Thoracic aorta (tissue), 2 donors: Measurements from ENCODE around the gene BCR. TPM values are rescaled to one million over a fixed set of nuclear protein-coding genes. Genes with fewer than 3 reads are reported as not detected.

Experiments
- ATAC-seq: fragments of 150-250 bp; one replicate; pipeline ENCODE4 v1.8.0; 2017; ENCODE audit warnings: low read depth; ENCODE audit not compliant: insufficient number of reproducible peaks, low FRiP score
- DNase-seq: peaks from one replicate; pipeline ENCODE4 v3.0.0-alpha.2; 2020; ENCODE audit warnings: low spot score
- H3K27ac ChIP-seq, 2 donors: fragments of 200-600 bp; sonication (generic); 1 replicate in 1 of 2; 2 replicates in 1 of 2; pipeline ENCODE4 v1.5.1; 2016; ENCODE audit warnings: mild to moderate bottlenecking in 2 of 2, moderate library complexity in 2 of 2
- H3K27me3 ChIP-seq: fragments of 200-600 bp; sonication (generic); replicated peaks from 2 replicates; pipeline ENCODE4 v1.6.0; 2016; ENCODE audit warnings: mild to moderate bottlenecking; ENCODE audit not compliant: insufficient read depth
- H3K36me3 ChIP-seq: fragments of 200-600 bp; sonication (generic); one replicate; pipeline ENCODE4 v1.5.1; 2016
- H3K4me1 ChIP-seq, 2 donors: fragments of 200-600 bp; sonication (generic); 1 replicate in 1 of 2; 2 replicates in 1 of 2; pipeline versions ENCODE4 v1.5.1 to v1.6.0; 2016; ENCODE audit warnings: low read depth in 2 of 2, mild to moderate bottlenecking in 1 of 2; ENCODE audit not compliant: control insufficient read depth in 1 of 2
- H3K4me3 ChIP-seq: fragments of 200-600 bp; sonication (generic); 2 replicates; pipeline ENCODE4 v1.5.1; 2016; ENCODE audit warnings: mild to moderate bottlenecking
- H3K9me3 ChIP-seq: fragments of 200-600 bp; sonication (generic); 2 replicates; pipeline ENCODE4 v1.5.1; 2016
- CTCF ChIP-seq: fragments of 200-600 bp; sonication (generic); IDR thresholded peaks from one replicate; pipeline ENCODE4 v1.5.1; 2019; ENCODE audit warnings: antibody characterized with exemption
- total RNA-seq, 2 donors: library from RNA; depleted of rRNA; stranded (reverse); fragments of >200 nt; gene quantifications; one replicate each; pipeline versions ENCODE4 v1.1.0 to v1.2.3, GENCODE V29; 2016

The BCR gene
- total RNA-seq, 2 donors from 2014 or later, result 73.2 to 232 TPM

DNA sequence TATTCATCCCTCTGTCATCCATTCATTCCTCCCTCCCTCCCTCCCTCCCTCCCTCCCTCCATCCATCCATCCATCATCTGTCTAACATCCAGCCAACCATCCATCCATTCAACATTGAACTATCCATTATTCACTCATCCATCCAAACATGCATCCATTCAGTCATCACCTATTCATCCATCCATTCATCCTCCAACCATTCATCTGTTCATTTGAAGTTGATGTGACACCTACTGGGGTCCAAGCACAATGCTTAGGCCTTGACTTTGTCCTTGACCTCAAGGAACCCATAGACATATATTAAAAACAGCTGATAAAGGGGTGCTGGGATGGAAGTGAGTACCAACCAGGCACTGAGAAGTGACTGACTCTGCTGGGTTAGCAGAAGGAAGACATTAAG lies 26.6 kb downstream of the BCR start:
- Histone ChIP-seq H3K36me3 (no peaks in the 10 kb centered on the region), H3K4me3 (no peak overlapping the region), H3K27me3 (no peaks in the 10 kb centered on the region), H3K4me1 (peaks cover 30 to 49% of the 10 kb centered on the region in 2 donors), H3K27ac (no peak overlapping the region), H3K9me3 (no peaks in the 10 kb centered on the region)
- no peak for TF ChIP-seq CTCF
- DNase-seq (no peak), ATAC-seq (no peak)

DNA sequence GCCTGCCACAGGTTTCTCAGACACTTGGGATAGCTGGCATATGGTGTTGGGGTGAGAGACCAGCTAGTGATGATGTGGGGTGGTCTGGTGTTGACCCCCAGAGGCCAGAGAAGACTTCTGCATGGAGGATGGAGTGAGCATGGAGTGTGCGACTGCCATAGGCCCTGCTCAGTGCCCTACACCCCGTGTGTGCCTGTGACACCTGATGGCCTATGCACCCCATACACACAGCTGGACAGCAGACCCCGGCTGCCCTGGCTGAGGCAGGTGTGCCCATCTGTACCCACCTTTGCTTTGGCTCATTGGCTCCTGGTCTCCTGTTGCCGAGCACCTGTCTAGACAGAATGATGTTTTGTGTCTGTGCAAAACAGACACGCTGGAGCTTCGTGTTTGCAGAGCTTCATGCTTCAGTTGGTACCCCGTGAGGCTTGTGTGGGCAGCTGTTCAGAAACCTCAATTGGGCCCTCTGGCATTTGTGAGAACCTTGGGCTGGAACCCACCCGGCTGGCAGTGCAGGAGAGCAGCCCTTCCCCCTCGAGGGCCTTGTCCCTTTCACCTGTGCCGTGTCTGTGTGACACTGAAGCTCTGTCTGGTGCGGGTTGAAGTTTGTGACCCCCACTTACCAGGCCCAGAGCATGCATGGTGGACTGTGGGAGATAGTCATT lies 27.6 kb downstream of the BCR start:
- no peaks in the 10 kb centered on the region for H3K36me3 ChIP-seq
- no peaks in the 10 kb centered on the region for H3K27me3 ChIP-seq
- TF ChIP-seq CTCF, result no peak
- H3K9me3 ChIP-seq, result no peaks in the 10 kb centered on the region
- no peak overlapping the region for H3K4me3 ChIP-seq
- peaks cover 36 to 59% of the 10 kb centered on the region in 2 donors for H3K4me1 ChIP-seq
- no peak for DNase-seq
- ATAC-seq, result no peak
- H3K27ac ChIP-seq, result peak overlapping the region in 1 of 2 donors; percentile 20

DNA sequence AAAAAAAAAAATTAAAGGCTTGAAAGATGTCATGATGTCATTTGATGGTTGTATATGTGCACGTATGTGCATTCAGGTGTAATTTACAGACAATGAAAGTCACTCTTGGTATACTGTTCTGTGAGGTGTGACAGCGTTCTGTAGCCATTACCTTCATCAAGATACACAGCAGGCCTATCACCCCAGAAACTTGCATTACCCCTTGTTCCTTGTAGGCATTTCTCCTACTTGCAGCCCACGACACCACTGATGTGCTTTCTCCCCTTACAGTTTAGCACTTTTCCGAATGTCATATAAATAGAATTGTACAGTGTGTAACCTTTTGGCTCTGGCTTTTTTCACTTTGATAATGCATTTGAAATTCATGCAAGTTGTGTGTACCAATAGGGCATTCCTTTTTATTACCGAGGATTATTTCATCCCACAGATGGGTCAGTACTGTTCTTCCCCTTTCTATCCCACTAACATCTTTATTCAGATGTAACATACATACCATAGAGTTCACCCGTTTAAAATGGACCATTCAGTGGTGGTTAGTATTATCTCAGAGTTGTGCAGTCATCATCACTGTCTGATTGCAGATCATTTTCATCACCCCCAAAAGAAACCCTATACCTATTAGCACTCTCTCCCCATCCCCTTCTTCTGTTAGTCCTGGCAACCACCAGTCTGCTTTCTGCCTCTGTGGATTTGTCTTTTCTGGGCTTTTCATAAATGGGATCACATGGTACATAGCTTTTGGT lies 30.3 kb downstream of the BCR start:
- ATAC-seq (no peak), DNase-seq (no peak)
- TF ChIP-seq CTCF, result no peak
- no peaks in the 10 kb centered on the region for H3K9me3 ChIP-seq
- H3K4me3 ChIP-seq, result no peak overlapping the region
- no peaks in the 10 kb centered on the region for H3K36me3 ChIP-seq
- no peaks in the 10 kb centered on the region for H3K27me3 ChIP-seq
- peaks cover 31 to 58% of the 10 kb centered on the region in 2 donors for H3K4me1 ChIP-seq
- H3K27ac ChIP-seq, result no peak overlapping the region

DNA sequence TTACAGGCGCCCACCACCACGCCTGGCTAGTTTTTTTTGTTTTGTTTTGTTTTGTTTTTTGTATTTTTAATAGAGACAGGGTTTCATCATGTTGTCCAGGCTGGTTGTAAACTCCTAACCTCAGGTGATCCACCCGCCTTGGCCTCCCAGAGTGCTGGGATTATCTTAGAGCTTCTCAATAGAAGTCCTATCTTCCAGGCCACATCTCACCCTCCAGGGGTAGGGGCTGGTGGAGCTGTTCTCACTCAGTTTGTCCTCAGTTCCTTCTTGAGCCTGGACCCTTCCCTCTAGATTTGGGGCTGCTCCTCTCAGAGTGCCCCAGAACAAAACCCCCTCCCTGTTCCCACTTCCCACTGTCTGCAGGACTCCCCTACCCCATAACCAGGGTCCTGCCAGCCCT lies 31.3 kb downstream of the BCR start:
- no peaks in the 10 kb centered on the region for H3K9me3 ChIP-seq
- peaks cover 33 to 61% of the 10 kb centered on the region in 2 donors for H3K4me1 ChIP-seq
- TF ChIP-seq CTCF, result no peak
- DNase-seq (no peak), ATAC-seq (no peak)
- no peak overlapping the region for H3K4me3 ChIP-seq
- H3K27ac ChIP-seq, result peak overlapping the region in 1 of 2 donors; percentile 17
- no peaks in the 10 kb centered on the region for H3K27me3 ChIP-seq
- H3K36me3 ChIP-seq, result no peaks in the 10 kb centered on the region
